ENCODE results near the gene LDLRAP1. TPM values are rescaled to one million over a fixed set of nuclear protein-coding genes. Genes with fewer than 3 reads are reported as not detected.
A peak's percentile ranks its signal among the peaks of the same experiment; 100 is the strongest.

The LDLRAP1 gene
- total RNA-seq, 2 donors from 2014 or later: 13.9 to 14.5 TPM

GRCh38 chr1:25561421-25562100 lies 18.2 kb downstream of the LDLRAP1 start:
- Histone ChIP-seq H3K9me3 (ENCODE audit: control insufficient read depth, low read length) (no peaks in the 10 kb centered on the region), H3K9ac (ENCODE audit: extremely low read depth, low read length, poor library complexity, severe bottlenecking) (no peak overlapping the region), H3K27me3 (ENCODE audit: control insufficient read depth, insufficient read depth, low read length, poor library complexity, severe bottlenecking) (no peaks in the 10 kb centered on the region), H3K27ac (ENCODE audit: low read depth, low read length) (no peak overlapping the region), H3K36me3 (ENCODE audit: control insufficient read depth, insufficient read depth, low read length) (no peaks in the 10 kb centered on the region), H3K4me1 (ENCODE audit: control insufficient read depth, insufficient read depth, low read length) (no peaks in the 10 kb centered on the region), H3K4me3 (ENCODE audit: low read length) (no peak overlapping the region)
- peak overlapping the region; percentile 17 for H3K27ac Mint-ChIP-seq
- no peaks in the 10 kb centered on the region for H3K27me3 Mint-ChIP-seq (ENCODE audit: insufficient read depth)
- 89 to 91% methylated on average over 6 to 8 of the region's 8 CpGs for WGBS, 2 experiments (ENCODE audit: insufficient coverage in 1 of 2, insufficient read length in 1 of 2)
- TF ChIP-seq CTCF (conservative IDR thresholded peaks at IDR 0.05): no peak
- H3K9me3 Mint-ChIP-seq: no peaks in the 10 kb centered on the region
- peaks cover 5% of the 10 kb centered on the region for H3K4me1 Mint-ChIP-seq
- DNase-seq: no peak
- no peak overlapping the region for H3K4me3 Mint-ChIP-seq
- H3K36me3 Mint-ChIP-seq (ENCODE audit: low read depth): peaks cover 3% of the 10 kb centered on the region

DNA sequence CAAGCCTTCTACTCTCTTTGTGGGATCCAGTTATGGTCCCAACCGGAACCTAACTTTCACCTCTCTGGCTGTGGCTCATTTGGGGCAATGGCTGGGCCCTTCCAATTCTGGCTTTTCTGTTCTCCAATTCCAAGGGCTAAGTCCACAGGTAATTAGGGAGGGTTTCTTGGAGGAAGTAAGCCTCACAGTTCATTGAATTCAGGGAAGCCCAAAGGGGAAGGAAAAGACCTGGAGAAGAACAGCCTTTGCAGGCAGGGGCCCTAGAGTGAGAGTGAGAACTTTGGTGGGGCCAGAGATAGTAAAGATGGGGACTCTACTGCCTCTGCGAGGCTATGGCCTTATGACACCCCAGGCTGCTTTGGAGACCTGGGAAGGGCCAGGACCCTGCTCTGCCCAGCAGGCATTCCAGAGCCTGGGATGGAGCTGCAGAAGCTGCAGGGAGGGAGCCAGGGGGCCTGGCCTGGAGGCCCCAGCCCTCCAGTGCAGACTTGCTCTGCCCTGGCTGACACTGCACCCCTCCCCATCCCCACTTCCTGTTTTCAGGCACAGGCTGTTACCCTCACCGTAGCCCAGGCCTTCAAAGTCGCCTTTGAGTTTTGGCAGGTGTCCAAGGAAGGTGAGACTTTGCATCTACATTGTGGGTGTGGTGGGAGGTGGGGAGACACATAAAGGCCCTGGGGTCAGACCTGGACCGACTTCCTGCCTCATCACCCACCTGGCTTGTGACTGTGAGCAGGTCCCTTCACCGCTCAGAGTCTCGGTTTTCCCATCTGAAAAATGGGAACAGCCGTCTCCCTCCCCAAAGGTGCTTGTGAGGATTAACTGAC lies 18.9 kb downstream of the LDLRAP1 start:
- Histone ChIP-seq H3K9me3 (ENCODE audit: control insufficient read depth, low read length) (no peaks in the 10 kb centered on the region), H3K9ac (ENCODE audit: extremely low read depth, low read length, poor library complexity, severe bottlenecking) (no peak overlapping the region), H3K4me1 (ENCODE audit: control insufficient read depth, insufficient read depth, low read length) (no peaks in the 10 kb centered on the region), H3K27me3 (ENCODE audit: control insufficient read depth, insufficient read depth, low read length, poor library complexity, severe bottlenecking) (no peaks in the 10 kb centered on the region), H3K36me3 (ENCODE audit: control insufficient read depth, insufficient read depth, low read length) (no peaks in the 10 kb centered on the region), H3K4me3 (ENCODE audit: low read length) (no peak overlapping the region), H3K27ac (ENCODE audit: low read depth, low read length) (no peak overlapping the region)
- Mint-ChIP-seq H3K36me3 (ENCODE audit: low read depth) (peaks cover 3% of the 10 kb centered on the region), H3K4me3 (no peak overlapping the region), H3K27ac (no peak overlapping the region), H3K27me3 (ENCODE audit: insufficient read depth) (no peaks in the 10 kb centered on the region), H3K9me3 (no peaks in the 10 kb centered on the region), H3K4me1 (peaks cover 5% of the 10 kb centered on the region)
- TF ChIP-seq CTCF (conservative IDR thresholded peaks at IDR 0.05): no peak
- WGBS, 2 experiments (ENCODE audit: insufficient coverage in 1 of 2, insufficient read length in 1 of 2): 92 to 93% methylated on average over 5 to 8 of the region's 8 CpGs
- DNase-seq: no peak

- H3K9me3 ChIP-seq (ENCODE audit: control insufficient read depth, low read length): no peaks in the 10 kb centered on the region
- H3K9ac ChIP-seq (ENCODE audit: extremely low read depth, low read length, poor library complexity, severe bottlenecking): no peak overlapping the region
- H3K27me3 ChIP-seq (ENCODE audit: control insufficient read depth, insufficient read depth, low read length, poor library complexity, severe bottlenecking): no peaks in the 10 kb centered on the region
- H3K27ac ChIP-seq (ENCODE audit: low read depth, low read length): no peak overlapping the region
- H3K9me3 Mint-ChIP-seq: no peaks in the 10 kb centered on the region
- no peaks in the 10 kb centered on the region for H3K27me3 Mint-ChIP-seq (ENCODE audit: insufficient read depth)
- no peak overlapping the region for H3K4me3 Mint-ChIP-seq
- WGBS, 2 experiments (ENCODE audit: insufficient coverage in 1 of 2, insufficient read length in 1 of 2): 62 to 77% methylated on average over 5 to 9 of the region's 9 CpGs
- H3K4me3 ChIP-seq (ENCODE audit: low read length): no peak overlapping the region
- no peak for TF ChIP-seq CTCF (conservative IDR thresholded peaks at IDR 0.05)
- H3K4me1 ChIP-seq (ENCODE audit: control insufficient read depth, insufficient read depth, low read length): no peaks in the 10 kb centered on the region
- DNase-seq: no peak
- H3K36me3 ChIP-seq (ENCODE audit: control insufficient read depth, insufficient read depth, low read length): no peaks in the 10 kb centered on the region
- no peak overlapping the region for H3K27ac Mint-ChIP-seq
- H3K36me3 Mint-ChIP-seq (ENCODE audit: low read depth): peaks cover 3% of the 10 kb centered on the region
- peaks cover 7% of the 10 kb centered on the region for H3K4me1 Mint-ChIP-seq
Measured at GRCh38 chr1:25562928-25563283, 19.5 kb downstream of the LDLRAP1 start.
